HG03378 (cell line): Measurements from ENCODE around the gene RGMA.
A peak's percentile ranks its signal among the peaks of the same experiment; 100 is the strongest.

ENCODE experiments used
- ATAC-seq: cut with Tn5 transposase; IDR thresholded peaks from one replicate; pipeline ENCODE4 v1.9.1; 2021; ENCODE audit warnings: mild to moderate bottlenecking, moderate library complexity; ENCODE audit not compliant: unreplicated experiment

Gene RGMA

DNA sequence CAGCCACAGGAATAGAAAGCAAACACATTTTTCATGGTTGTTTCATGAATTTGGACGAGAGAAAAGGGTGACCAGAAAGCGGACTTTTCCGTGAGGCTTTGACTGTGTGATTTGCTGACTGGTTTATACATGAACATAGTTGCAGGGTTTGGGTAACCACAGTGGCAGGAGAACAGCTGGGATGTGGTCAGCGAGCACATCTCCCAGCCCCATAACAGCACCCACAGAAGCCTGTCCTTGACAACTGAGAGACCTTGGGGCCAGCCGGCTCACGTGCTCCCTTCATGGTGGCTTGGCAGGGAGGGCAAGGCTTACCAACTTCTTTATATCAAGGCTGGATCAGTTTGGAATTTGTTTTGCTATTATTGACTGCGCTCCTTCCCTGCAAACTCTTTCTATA is 13.2 kb upstream of the RGMA start:
- no peak for ATAC-seq

- no peak for ATAC-seq
Observed at GRCh38 chr15:93093765-93094164, 4.8 kb upstream of the RGMA start.

DNA sequence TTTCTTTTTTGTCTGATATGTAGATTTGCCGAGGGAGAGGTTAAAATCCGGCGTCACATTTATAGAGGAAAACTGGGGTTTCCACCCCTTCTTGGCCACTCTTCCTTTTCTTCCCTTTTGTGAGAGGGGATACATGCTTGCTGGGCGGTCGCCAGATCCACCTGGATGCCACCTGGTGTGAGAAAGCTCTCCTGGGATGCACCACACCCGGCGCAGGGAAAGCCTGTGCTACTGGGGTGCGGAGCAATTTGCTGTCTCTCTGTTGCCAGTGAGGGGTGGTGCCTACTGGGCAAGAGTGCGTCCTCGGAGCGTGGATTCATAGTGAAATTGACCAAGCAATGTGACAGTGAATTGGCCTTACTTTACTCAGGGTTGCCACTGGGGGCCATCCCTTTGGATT is 2.5 kb upstream of the RGMA start:
- no peak for ATAC-seq

- no peak for ATAC-seq
Observed at GRCh38 chr15:93089727-93090305, 805 bp upstream of the RGMA start.

DNA sequence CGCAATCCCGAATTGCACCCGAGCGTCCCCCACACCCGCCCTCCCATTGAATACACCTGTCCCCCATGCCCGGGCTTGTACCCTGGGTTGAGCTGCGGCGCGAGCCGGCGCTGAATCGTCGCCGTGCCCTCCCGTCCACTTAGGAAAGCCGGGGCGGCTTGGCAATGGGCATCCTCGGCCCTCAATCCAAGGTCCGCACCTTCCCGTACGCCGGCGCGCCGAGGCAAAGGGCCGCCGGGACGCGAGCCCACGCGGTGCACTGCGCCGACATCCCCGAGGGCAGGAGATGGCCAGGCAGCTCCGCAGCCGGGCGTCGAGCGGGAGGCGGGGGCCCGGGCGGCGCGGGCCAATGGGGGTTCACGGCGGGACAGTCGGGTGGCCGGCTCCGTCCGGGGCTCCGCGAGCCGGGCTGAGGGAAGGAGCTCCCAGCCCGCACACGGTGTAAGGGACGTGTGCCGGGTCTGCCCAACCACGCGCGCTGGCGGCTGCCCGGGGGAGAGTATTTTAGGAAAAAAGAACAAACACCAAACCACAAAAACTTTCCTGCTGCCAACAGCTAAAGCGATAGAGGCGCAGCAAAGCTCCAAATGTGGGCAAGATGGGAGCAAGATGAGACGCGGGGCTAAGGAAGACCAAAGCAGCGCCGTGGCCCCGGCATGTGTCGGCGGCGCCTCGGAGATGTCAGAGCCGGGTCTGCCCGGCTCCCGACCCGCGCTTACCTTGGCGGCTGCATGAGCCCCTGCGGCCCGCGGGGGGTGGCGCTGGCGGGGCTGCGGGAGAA is 621 bp downstream of the RGMA start:
- ATAC-seq = peak; percentile 28

DNA sequence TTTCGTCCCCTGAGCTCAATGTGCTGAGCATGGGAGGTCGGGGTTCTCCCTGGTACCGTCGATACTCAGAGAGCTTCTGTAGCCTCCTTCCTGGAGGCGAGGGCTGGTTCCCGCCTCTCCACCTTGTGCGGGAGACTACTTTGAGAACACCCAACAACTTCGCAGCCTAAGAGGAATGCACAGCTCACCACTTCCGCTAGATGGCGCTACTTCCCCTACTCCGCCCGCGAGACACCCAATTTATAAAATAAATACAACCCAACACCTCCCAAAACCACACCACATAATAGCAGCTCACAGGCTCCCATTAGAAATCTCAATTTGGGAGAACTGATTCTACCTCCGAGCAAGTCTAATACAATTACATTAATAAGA is 1.2 kb downstream of the RGMA start:
- ATAC-seq = peak; percentile 70

- ATAC-seq = no peak
Observed at GRCh38 chr15:93086791-93087190, 2.2 kb downstream of the RGMA start.

DNA sequence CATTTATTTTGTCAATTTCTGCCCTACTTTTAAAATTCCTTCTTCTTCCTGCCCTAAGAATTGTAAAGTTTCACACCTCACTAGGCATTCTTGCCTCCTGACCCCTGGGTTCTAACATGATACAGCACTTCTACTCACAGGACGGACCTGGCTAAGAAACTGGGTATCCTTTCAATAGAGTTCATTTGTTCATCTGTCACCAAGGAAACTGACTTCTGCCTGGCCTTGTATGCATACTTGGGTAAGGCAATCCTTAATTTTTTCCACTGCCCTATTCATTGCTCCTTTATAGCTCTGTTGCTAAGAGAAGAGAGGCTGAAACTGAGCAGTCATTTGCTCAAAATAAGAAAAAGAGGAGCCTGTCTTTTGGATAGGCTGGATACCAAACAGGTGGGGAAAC is 3.3 kb downstream of the RGMA start:
- no peak for ATAC-seq

- ATAC-seq = no peak
Observed at GRCh38 chr15:93082861-93083260, 6.2 kb downstream of the RGMA start.

DNA sequence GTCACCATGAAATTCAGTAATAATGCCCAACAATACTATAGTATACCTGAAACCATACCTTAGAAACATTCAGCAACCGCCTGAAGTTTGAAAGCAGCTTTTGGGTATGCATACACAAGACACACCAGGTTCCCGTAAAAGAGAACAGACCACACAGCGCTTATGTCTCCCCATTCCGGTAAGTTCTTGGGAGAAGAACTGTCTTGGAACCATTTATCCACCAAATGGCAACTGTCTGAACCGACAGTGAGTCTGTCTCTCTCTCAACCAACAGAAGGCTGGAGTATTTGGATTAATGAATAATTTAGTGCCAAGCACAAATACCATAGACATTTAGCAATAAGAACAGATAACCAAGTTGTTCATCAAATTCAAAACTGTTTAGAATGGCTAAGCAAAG is 7.6 kb downstream of the RGMA start:
- no peak for ATAC-seq

DNA sequence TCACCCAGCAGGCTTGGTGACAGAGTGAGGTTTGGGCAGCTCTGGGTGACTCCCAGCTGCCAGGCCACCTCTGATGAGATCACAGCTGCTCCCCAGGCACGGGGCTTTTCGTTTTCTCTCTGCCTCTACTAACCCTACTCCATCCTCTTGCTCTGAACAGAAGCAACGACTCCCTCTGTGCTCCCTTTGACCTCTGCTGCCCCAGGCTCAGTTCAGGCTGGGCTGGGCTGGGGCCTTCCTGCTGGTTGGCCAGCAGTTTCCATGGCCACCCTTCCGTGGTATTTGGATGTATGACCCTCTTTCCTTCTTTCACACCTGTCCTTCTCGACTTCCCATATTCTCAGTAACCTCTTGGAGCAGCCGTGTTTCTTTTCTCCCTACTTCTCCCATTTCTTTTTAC is 8.6 kb downstream of the RGMA start:
- no peak for ATAC-seq

DNA sequence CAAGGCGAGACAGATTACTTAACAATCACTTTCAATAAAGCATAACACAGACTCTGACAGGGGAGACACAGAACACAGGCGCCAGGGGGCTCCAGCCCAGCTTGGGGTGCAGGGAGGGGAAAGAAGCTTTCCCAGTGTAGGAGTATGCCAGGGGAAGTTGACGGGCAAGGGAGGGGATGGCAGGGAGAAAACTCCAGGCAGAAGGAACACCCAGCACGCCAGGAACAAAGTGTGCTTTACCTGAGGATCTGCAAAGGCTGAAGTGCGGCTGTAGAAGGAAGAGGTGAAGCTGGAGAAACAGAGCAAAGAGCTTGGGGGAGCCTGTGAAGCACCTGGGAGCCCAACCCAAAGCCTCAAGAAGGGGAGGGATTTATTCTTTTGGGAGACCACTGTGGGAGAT is 12.1 kb downstream of the RGMA start:
- no peak for ATAC-seq

DNA sequence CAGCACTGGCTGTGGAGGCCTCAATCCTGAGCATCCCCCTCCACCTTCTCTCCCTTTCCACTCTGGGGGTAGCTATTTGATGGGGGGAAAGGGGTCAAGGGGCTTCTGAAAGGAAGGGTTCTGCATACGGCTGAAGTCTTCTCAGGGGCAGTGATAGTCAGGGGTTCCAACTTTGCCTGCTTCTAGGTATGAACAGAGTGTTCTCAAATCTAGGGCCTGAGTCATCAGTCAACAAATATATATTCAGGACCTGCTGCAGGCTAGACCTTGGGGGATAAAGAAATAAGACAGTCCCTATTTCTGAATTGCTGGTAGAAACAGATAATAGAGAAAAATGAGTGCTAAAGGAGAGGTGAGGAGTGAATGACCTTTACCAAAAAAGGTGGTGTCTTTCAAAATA is 12.8 kb downstream of the RGMA start:
- ATAC-seq = no peak

DNA sequence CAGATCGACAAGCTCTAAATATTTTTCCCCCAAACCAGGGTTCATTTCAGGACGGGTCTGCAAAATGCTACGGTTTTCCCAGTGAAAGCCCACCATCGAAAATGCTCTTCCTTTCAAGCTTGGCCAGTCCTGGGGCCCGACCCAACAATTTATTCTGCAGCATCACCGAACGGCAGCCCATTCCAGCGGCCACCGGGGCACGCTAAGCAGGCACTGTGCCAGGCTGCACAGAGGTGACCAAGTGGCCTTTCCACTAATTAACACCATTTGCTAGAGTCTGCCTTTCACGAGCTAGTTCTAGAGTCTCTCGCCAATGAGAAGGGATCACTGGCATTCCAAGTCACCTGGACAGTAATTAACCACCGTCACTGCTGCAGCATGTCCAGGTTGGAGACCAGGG is 14.4 kb downstream of the RGMA start:
- no peak for ATAC-seq

- ATAC-seq = no peak
Observed at GRCh38 chr15:93073465-93073952, 15.5 kb downstream of the RGMA start.

DNA sequence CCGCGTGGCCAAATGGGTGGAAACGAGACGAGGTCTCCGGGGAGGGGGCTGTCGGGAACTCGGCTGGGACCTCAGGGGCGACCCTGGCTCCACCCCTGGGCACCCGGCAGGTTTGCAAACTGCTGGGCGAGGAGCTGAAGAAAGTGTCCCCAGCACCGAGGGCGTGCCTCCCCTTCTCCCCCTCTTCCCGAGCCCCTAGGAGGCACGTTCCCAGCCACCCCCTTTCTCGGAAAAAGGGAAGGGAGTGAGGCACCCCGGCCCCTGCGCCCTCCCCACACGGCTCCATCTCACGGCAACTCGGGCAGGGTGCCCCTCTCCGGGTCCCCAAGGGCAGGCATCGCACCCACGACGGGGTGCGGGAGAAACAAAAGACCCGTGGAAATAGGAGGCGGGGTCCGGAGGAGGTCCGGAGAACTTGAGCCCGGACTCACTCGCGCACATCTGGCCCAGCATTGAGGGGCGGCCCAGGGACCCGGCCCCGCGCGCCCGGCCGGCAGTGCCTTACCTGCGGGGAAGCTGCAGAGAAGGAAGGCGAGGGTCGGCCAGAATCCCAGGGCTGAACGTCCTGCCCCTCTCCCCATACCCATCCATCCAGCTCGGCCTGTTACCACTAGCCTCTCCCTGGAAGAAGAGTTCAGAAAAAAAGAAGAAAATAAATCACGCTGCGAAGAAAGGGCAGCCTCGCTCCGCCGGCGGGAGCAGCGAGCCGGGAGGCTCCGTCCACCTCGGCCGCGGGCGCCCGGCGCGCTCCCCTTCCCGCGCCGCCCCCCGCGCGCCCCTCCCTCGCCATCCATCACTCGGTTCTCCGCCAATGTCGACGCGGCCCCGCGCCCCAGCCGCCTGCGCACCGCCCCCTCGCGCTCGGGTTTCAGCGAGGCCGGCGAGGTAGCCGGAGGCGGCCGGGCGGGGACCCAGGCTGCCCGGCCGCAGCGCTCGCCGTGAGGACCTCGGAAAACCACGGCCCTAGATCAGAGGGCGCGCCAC is 16.3 kb downstream of the RGMA start:
- ATAC-seq = no peak

- no peak for ATAC-seq
Observed at GRCh38 chr15:93072011-93072410, 17.0 kb downstream of the RGMA start.

DNA sequence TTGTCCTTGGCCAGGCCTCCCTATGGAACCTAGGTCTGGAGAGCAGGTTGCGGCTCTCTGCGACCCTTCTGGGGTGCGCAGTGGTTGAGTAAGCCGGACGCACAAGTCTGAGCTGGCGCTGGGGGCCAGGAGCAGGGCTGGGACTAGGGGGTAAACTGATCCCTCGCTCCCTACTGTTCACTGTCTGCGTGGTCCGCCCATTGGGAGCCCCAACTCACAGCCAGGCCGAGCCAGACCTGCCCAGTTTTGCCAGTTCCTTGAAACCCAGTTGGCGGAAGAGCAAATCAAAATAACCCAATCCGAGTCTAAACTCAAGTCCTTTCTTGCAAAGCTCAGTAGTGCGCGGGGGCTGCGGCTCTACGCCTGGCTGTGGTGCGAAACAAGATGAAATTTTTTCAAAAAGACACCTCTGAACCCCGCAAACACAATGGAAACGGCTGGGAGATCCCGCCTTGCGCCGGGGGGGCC is 17.5 kb downstream of the RGMA start:
- ATAC-seq = no peak

DNA sequence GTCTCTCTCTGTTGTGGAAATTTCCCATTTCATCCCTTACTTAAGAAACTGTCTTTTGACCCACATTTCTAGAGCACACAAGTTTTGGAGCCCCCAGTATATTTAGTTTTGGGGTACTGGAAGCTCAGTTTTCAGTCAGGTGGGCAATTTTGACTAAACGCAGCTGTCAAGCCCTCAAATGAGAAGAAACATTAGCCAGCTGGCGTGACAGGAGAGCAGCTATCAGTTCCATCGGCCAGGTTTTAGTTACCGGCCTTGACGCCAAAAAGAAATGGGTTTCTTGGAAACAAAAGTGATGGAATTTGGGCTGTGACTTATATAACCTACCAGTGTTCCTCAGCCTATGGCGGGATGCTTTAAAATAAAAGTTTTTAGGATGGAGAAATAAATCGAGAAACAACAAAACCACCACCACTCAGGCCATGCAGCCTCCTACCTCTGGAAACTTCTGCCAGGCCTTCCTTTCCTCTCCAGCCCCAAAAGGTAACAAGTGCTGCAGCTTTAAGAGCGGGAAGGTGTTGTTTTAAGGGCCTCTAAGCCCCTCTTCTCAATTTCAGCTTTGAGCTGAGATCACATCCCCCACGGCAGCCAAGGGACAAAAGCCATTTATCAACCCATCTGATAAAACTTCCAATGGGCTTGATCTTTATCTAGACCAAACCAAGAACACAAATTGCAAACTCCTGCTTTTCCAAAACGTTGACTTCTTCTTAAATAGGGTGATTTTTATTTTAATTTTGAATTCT is 18.3 kb downstream of the RGMA start:
- no peak for ATAC-seq

- no peak for ATAC-seq
Observed at GRCh38 chr15:93070132-93070531, 18.9 kb downstream of the RGMA start.
